Muscle of arm (tissue), 12 donors: Measurements from ENCODE around the gene RALGPS1. TPM values are rescaled to one million over a fixed set of nuclear protein-coding genes. Genes with fewer than 3 reads are reported as not detected.
"Not testable (repeated sequence)": the region's sequence is repeated elsewhere in the genome, so short reads cannot be mapped to it uniquely, and the experiment has no call there.

Source experiments
- DNase-seq: peaks from one replicate; pipeline ENCODE4 v3.0.0-alpha.2; 2013
- polyA plus RNA-seq, 12 donors: library from polyadenylated mRNA; unstranded; fragments of 120-200 nt; gene quantifications; one replicate each; pipeline ENCODE4 v1.2.1, GENCODE V29; 2013; ENCODE audit not compliant: insufficient read length in 12 of 12

The RALGPS1 gene
- polyA plus RNA-seq, 12 donors, result 5.5 to 15.1 (median 9.1) TPM; not detected in 1

DNA sequence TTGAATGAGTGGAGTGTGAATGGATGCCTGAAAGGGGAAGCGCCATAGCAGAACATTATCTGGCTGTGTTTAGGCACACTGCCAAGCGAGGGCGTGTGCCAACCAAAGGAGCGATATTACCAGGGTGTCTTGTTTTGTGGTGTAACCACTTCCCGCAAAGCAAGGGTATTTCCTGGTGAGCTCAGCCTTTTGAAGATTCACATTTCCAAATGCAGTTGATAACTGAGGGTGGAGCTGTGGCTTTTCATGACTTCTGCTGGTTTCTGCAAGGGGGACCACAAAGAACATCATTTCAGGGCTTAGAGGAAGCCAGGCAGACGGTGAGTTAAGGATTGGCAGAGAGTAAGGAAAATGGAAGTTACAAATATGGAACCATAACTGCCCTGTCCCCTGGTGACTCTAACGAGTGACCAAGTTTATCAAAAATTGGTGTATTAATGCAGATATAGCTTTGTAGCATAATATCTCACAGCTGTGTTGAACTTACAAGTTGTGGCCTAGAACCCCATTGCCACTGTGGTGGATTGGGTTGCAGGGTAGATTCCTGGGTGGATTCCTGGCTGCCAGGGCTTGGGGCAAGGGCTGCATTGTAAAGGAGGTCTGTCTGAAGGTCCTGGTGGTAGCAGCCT lies 71.4 kb downstream of the RALGPS1 start:
- DNase-seq, result no peak

DNA sequence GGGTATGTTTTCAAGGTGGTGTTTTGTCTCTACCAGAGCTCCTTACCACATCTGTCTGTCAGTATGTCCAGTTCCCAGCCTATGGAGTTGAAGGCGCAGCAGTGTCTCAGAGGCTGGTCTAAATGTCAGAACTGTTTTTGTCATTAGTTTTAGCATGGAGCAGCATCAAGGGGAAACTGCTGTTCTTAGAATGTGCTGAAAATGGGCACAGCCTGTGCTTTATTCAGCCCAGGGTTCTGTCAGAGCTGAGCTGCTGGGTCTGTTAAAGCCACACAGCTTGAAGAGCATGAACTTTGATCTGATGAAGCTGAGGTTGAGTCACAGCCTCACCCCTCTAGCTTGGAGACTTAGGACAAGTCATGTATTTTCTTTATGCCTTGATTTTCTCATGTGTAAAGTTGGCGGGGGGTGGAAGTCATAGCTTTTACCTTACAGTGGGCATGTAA lies 71.9 kb downstream of the RALGPS1 start:
- DNase-seq, result no peak

DNA sequence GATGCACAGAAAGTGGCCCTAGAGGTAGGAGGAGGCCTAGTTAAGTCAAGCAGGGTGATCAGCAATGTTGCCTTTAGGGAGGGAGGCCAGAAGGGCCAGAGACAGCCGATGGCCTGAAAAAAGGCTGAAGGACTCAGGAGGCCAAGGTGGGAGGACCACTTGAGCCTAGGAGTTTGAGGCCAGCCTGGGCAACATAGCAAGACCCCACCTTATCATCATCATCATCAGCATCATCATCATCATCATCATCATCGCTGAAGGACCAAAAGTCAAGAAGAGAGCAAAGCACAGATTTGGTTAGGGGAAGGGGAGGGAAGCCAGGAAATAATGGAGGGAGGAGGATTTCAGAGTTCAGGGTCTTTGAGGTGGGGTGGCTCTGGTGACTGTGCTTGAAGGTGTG lies 74.3 kb downstream of the RALGPS1 start:
- no peak for DNase-seq

DNA sequence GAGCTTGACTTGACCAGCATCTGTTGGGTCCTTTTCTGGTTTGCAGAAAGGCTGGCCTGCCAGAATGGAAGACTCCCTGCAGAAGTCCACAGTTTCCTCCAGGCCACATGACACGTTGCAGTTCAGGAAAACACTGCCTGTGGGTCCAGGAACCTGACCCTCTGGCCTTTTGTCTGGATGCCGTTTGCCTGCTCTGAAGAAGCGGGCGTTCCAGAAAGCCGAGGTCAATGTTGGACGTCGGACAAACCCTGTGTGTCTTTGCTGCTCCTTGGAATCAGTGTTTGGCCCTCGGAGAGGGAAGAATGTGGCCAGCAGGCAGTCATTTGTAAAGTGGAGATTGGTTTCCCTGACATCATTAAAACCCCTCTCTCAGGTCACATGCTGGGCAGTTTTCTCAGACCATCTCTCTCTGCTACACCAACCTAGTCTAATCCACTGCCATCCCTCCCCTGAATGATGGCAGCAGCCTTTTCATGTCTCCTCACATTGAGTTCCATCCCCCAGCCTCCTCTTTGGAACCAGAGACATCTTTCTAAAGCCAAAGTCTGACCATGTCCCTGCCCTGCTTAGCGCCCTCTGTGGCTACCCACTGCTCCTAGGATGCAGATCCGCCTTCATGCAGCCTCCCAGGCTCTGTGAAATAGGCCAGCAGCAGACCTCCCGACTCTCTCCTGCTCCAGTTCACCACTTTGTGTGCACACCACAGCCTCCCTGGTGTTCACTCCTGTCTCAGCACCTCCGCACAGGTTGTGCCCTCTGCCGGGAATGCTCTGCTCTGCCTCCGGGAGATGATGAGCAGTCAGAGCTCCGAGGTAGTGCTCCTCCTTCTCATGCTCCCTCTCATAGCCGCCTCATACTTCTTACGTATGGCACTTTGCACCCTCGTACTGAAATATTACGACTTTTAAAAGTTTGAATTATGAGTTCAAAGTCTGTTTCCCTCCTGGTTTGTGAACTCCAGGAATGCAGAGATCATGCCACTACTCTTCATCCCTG lies 75.6 kb downstream of the RALGPS1 start:
- DNase-seq, result peak; percentile 87

DNA sequence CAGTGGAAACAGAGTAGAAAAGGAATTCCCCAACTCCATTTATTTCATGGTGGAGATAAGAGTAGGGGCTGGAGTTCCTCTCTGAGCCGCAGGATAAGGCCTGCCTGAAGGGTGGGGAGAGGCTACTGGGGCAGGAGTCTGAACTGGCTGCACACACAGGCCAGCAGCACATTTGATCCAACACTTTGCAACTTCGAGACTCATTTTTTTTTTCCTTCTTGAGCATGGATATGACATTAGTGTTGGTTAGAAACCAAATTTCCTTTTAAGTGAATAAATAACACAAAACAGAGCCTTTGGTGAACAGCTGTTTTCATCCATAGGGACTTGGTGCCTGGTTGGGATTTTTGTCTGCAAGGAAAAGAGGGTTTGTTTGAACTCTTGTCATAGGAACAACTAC lies 76.6 kb downstream of the RALGPS1 start:
- DNase-seq, result no peak

DNA sequence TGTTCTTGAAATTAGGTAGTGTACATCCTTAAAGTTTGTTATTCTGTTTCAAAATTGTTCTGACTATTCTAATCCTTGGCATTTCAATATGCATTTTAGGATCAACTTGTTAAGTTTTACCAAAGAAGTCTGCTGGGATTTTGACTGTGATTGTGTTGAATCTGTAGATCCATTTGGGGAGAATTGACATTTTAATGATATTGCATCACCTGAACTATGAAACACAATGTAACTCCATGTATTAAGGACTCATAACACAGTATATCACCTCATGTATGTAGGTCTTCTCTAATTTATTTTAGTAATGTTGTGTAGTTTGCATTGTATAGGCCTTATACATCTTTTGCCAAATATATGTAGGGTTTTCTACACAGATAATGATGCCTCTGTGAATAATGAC lies 77.8 kb downstream of the RALGPS1 start:
- no peak for DNase-seq

DNA sequence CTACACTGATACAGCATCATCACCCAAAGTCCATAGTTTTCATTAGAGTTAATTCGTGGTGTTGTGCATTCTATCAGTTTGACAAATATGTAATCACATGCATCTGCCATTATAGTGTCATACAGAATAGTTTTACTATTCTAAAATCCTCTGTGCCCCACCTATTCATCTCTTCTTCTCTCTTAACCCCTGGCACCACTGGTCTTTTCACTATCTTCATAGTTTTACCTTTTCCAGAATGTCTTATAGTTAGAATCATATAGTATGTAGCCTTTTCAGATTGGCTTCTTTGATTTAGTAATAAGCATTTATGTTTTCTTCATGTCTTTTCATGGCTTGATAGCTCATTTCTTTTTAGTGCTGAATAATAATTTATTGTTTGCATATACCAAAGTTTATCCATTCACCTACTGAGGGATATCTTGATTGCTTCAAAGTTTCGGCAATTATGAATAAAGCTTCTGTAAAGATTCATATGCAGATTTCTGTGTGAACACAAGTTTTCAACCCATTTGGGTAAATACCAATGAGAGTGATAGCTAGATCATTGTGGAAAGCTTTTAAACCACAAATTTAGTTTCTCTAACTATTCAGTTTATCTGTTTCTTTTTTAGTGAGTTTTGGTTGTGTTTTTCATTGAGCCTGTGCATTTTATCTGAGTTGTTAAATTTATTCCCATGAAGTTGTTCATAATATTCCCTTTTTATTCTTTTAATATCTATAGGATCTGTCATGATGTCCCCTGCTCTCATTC lies 84.9 kb downstream of the RALGPS1 start:
- no peak for DNase-seq

DNA sequence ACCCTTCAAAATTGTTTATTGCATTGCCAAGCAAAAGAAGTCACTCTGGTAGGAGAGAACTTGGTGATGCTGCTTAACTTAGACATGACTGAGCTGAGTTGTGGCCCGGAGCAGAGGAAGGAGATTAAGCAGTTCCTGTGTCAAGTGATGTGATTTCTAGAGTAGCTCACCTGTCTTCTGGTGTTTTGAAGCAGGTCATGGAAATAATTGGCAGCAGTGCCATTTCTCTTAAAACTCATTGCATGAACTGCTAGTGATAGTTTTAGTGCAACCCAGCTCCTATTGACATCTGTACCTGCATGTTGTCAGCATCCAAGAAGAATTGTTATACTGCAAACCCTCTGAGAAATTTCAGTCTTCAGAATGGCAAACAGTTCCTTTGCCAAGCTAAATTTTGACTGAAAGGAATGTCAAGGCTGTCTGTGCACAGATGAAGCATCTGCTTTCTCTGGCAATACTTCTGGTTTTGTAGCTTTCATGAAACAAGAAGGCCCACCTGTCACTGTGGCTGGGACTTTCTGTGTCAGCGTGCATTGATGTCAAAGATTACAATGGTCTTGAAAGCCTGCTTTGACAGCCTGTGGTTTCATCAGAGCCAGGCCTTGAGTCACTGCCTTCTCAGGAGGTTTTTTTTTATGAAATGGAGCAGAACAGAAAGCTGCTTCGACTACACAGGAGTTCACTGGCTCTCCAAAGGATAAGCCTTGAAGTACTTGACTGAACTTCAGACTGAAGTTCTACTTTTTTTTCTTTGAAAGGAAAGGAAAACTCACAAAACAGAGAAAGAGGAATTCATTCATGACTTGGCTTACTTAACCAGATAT lies 90.6 kb downstream of the RALGPS1 start:
- no peak for DNase-seq

DNA sequence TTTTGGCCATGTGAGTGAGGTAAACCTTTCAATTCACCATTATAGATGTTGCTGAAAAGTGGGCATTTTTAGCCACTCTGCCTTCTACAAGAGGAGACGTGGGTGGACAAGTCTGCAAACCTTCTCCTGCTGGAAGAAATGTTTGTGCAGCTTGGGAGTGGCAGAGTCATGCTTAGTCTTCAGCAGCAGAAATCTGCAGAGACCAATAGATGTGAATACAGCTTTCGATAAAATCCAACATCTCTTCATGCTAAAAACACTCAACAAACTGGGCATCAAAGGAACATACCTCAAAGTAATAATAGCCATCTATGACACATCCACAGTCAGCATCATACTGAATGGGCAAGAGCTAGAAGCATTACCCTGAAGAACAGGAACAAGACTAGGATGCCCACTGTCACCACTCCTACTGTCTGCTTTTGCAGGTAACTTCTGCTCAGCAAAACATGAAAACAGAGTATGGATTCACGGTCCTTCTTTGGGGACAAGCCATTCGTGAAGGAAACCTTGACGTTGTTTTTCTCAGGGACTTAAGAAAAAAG lies 91.3 kb downstream of the RALGPS1 start:
- no peak for DNase-seq

DNA sequence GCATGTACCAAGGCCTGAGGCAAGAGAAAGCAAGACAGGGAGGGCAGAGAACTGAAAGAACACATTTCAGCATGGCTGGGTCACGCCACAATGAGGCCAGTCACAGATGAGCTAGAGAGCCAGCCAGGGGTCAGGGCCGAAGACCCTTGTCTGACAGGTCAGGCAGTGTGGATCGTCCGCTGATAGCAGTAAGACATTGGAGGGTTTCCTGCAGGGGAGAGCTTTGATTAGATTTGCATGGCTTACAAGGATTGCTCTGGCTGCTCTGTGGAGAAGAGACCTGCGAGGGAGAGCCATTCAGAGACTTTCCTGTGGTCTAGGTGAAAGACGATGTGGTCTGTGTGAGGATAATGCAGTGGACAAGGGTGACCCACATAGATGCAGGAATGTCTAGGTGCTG lies 93.1 kb downstream of the RALGPS1 start:
- no peak for DNase-seq

DNA sequence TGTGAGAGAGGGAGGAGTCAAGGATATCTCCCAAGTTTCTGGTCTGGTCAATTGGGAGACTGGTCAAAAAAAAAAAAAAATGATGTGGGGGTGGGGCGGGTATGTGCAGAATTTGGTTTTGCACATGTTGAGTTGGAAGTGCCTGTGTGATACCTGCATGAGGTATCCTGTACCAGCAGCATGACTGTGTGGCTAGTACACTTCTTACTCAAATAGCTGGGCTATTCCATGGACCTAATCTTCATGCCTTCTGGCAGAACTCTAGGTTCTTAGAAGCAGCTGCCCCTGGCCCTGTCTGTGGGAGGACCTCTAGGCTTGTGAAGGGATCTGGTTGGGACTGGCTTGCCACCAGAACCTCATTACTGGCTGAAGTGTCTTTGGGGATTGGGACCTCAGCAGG lies 93.5 kb downstream of the RALGPS1 start:
- no peak for DNase-seq

DNA sequence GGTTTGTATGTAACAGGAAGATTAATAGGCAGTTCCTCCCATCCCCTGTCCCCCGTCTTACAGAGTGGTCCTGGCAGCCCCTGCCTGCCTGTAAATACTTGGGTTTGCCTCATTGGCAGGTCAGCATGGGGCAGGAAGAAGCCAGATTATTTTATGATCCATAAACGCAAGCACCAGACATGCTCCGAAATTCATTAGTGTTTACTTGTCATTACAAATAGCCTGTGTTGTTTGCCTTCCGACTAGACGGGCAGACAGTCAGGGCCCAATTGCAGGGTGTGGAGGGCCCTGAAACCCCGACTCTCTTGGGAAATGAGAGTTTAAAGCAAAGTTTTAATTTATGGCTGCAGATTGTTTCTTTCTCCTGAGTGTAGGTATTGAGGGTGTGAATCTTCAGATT lies 97.2 kb downstream of the RALGPS1 start:
- no peak for DNase-seq

DNA sequence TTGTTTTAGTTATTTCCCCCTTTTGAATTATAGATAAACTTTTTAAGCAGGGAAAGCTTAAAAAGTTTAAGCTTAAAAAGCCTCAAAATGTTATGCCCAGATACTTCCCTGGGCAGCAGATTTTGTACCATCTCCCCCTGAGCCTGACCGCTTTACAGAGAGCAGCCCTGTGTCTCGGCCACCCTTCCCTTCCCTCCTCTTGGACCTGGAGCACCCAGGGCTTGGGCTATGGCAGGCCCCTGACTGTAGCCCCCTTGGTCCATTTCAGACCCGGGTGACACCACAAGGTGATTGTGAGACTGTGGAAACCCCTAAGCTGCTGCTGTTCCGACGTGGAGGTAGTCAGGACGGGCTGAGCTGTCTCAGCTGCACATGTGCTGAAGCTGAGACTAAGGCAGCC lies 97.7 kb downstream of the RALGPS1 start:
- DNase-seq, result no peak

DNA sequence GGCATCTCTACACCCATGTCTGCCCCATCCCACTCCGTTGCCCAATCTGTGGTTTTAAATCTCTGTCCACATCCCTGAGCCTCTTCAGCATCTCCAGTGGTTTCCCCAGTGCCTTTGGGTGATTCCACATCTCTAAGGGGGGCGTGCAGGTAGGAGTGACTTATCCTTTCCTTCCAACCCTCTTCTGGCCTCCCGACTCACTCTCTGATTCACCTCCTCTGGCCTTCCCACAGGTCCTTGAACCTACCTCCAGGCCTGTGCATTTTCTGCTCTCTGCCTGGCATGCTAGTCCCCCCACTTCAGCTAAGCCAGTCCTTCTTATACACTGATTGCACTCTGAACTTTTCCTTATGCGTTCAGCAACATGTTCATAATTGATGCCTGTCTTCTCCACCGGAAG lies 99.0 kb downstream of the RALGPS1 start:
- no peak for DNase-seq

DNA sequence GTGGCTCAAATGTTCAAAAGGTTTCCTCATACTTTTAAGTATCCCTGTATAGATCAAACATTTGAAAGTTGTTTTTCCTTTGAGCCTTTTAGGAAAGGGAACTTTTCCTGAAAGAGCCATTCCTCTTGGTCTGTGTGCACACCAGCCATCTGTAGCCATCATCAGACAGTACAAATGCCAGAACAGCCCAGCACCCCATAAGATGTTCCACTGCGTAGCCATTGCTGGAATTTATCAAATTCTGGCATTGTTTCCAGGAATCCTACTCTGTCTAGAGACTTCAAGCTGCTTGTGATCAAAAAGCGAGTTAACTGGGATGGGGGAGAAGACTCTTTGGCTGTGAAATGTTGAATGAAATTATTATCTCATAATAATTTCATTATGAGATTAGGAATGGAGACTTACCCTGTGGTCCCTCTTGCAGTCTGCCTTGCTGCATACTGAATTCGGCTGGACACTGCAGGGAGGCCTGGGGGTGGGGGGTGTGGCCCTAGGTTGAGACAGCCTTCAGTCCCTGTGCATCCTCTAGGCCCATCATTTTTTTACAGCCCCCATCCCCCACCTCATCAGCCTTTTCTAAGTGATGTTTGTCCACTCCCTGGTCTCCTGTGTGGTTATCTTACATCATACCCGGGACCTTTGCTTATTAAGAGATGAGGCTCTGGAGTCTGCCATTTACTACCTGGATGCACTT lies 99.8 kb downstream of the RALGPS1 start:
- DNase-seq, result peak; percentile 79

DNA sequence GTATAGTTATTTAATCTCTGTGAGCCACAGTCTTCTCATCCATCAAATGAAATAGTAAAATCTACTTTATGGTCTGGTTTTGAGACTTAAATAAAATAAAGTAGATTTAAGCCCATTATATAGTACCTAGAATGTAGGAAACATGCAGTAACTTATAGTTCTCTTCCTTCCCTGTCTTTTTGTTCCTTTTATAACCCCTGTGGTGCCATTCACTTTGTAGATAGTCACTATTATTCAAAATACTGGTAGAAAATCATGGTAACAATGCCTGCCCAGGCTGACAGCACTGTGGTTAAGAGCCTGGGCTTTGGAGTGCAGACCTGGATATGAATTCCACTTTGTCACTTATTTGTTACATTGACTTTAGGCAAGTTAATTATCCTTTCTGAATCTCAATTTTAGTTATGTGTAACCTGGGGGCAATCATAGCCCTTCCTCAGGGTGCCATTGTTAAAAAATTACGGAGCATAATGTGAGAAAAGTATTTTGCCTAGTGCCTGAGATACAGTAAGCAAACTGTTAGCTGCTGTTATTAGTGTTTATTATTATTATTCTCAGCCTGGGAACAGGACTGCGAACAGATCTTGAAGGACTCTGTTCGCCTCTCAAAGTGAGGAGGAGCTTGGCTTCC lies 100.4 kb downstream of the RALGPS1 start:
- DNase-seq, result no peak

DNA sequence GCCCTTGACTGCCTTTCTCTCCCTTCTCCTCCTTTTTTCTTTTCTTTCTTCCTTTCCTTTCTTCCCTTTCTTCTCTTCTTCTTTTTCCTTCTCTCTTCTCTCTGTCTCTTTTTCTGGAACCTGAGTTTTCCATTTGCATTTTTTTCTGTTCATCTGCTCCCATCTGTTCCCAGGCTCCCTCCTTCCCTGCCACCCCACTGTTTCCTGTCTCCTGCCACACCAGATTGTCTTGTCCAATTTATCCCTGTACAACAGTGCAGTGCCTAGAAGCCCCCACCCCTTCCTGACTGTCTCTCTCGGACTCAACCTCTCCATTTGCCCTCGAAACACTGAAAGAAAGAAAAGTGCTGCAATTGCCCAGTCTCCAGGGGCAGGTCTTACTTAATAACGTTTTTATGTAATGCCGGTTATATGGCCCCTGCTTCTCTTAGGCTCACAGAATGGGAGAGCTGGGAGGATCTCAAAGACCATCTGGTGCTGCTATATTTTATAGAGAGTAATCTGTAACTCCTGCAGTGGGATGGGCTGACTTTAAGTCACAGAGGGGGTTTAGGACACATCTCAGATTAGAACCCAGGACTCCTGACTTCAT lies 101.4 kb downstream of the RALGPS1 start:
- no peak for DNase-seq

DNA sequence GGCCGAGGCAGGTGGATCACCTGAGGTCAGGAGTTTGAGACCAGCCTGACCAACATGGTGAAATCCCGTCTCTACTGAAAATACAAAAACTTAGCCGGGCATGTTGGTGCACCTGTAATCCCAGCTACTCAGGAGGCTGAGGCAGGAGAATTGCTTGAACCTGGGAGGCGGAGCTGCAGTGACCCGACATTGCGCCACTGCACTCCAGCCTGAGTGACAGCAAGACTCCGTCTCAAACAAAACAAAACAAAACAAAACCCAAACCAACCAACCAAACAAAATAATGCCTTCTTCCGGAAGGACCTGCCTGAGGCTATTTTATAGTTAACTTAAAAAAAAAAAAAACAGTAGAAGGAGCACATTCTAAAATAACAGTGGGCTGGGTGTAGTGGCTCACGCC lies 103.4 kb downstream of the RALGPS1 start:
- DNase-seq, result not testable (repeated sequence)

DNA sequence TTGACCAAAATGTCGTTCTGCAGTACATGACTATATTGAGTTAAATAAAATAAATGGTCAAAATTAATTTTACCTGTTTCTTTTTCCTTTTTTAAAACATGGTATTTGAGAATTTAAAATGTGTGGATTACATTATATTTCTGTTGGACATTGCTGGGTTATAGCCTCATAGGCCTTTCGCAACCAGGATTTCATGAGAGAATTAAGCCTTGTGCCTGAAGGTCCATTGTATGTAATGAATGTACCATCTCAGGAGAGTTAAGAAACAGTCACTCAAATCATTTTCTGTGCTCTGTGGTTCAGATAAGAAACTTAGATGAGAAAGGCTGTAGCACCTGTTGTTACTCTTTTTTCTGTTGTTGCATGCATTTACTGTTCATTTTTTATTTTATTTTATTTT lies 104.4 kb downstream of the RALGPS1 start:
- DNase-seq, result no peak
